Spleen (tissue), 7 donors: ENCODE measurements around the gene RETSAT.

Experiments
- POLR2A ChIP-seq, 3 donors: fragments of 450-650 bp; IDR thresholded peaks; one replicate each; pipeline ENCODE4 v1.5.1; 2017; ENCODE audit warnings: antibody characterized with exemption in 3 of 3, mild to moderate bottlenecking in 1 of 3
- POLR2AphosphoS5 ChIP-seq, 3 donors: sonication (generic); formaldehyde crosslinking; IDR thresholded peaks; one replicate each; pipeline ENCODE4 v1.5.1; 2017; ENCODE audit warnings: antibody characterized with exemption in 3 of 3
- TF ChIP-seq, protein P1 (sequence below), 11 experiments: fragments of 200-600 bp in 7 of 11; fragments of 450-650 bp in 4 of 11; sonication (generic) in 4 of 11; IDR thresholded peaks in 8 of 11; conservative IDR thresholded peaks in 3 of 11; 1 replicate in 7 of 11; 2 replicates in 4 of 11; pipeline versions ENCODE4 v1.4.0 to v1.8.0; 2016 to 2021; ENCODE audit warnings: antibody characterized with exemption in 11 of 11, inconsistent platforms in 4 of 11, mild to moderate bottlenecking in 1 of 11
- donor health status: DM: no; HTN: no; CAD: no; lungs with moderate emphysema.
- donor health status: DM: no; HTN: no; CAD: no.
- donor health status: DM: no; HTN: no; CAD: no.

DNA sequence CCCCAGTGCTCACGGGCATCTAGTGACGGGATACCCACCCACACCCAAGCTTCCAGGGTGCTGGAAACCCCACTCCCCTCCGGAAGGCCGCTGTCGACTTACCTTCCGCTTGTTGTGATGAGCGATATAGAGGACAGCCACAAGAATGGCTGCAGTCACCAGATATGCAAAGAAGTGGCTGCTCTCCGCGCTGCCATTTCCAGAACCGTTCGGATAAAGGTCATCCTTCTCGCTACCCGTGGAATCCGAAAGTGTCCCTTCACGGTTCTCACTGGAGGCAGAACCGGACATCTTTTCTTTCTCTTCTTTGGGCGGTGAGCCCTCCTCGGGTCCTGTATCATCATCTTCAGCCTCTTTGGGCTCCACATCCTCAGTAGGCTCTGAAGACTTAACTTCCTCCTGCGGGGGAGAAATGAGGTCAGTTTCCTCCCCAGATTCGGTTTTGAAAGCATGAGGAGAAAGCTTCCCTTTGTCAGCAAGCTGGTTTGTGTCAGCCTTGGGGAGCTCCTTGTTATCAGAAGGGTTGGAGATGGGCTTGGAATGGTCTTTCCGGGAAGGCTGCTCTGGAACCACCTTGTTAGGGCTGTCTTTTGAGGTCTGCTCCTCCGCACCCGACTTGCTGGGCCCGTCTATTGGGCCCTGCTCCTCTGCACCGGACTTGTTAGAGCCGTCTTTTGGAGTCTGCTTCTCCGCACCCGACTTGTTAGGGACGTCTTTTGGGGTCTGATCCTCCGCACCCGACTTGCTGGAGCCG, 27.7 kb downstream of the RETSAT start:
- TF ChIP-seq POLR2A (IDR thresholded peaks at IDR 0.05): no peak
- TF ChIP-seq, protein P1, sequence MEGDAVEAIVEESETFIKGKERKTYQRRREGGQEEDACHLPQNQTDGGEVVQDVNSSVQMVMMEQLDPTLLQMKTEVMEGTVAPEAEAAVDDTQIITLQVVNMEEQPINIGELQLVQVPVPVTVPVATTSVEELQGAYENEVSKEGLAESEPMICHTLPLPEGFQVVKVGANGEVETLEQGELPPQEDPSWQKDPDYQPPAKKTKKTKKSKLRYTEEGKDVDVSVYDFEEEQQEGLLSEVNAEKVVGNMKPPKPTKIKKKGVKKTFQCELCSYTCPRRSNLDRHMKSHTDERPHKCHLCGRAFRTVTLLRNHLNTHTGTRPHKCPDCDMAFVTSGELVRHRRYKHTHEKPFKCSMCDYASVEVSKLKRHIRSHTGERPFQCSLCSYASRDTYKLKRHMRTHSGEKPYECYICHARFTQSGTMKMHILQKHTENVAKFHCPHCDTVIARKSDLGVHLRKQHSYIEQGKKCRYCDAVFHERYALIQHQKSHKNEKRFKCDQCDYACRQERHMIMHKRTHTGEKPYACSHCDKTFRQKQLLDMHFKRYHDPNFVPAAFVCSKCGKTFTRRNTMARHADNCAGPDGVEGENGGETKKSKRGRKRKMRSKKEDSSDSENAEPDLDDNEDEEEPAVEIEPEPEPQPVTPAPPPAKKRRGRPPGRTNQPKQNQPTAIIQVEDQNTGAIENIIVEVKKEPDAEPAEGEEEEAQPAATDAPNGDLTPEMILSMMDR (IDR thresholded peaks at IDR 0.05 in 8 of 11, conservative IDR thresholded peaks at IDR 0.05 in 3 of 11): no peak
- TF ChIP-seq POLR2AphosphoS5 (IDR thresholded peaks at IDR 0.05): peak in 2 of 3 donors; percentile 15 to 76
